WTC11 (cell line): ENCODE measurements around the gene HJURP. TPM values are rescaled to one million over a fixed set of nuclear protein-coding genes. Genes with fewer than 3 reads are reported as not detected.

Source experiments
- ATAC-seq: fragments of 200-7000 bp; cut with Tn5 transposase; 2 replicates; pipeline ENCODE4 v1.10.0; 2021; ENCODE audit warnings: mild to moderate bottlenecking, moderate library complexity
- CTCF ChIA-PET: fragments of 300-600 bp; sonication (Branson Sonifier 250); formaldehyde crosslinking; loops from one replicate; lab custom pipeline; 2021; ENCODE audit warnings: antibody characterized with exemption; lab: Charles Lee
- POLR2A ChIA-PET: fragments of 350-600 bp; sonication (Branson Sonifier 250); formaldehyde crosslinking; loops from one replicate; lab custom pipeline; 2021; ENCODE audit warnings: antibody characterized with exemption; lab: Charles Lee
- DNase-seq: peaks from one replicate; pipeline ENCODE4 v3.0.0; 2021; ENCODE audit warnings: low spot score
- H3K27ac Mint-ChIP-seq: 2 replicates; pipeline ENCODE4 v1.8.0; 2021; ENCODE audit warnings: mixed read lengths
- H3K27me3 Mint-ChIP-seq: 2 replicates; pipeline ENCODE4 v1.8.0; 2021; ENCODE audit warnings: low read depth, mild to moderate bottlenecking, moderate library complexity, mixed read lengths
- H3K36me3 Mint-ChIP-seq: 2 replicates; pipeline ENCODE4 v1.8.0; 2021; ENCODE audit warnings: mixed read lengths
- H3K4me1 Mint-ChIP-seq: 2 replicates; pipeline ENCODE4 v1.8.0; 2022; ENCODE audit warnings: mixed read lengths
- H3K4me3 Mint-ChIP-seq: 2 replicates; pipeline ENCODE4 v1.8.0; 2021; ENCODE audit warnings: mild to moderate bottlenecking, moderate library complexity, mixed read lengths
- H3K9me3 Mint-ChIP-seq: 2 replicates; pipeline ENCODE4 v1.8.0; 2021; ENCODE audit warnings: mixed read lengths
- ATF3 ChIP-seq: sonication (generic); formaldehyde crosslinking; conservative IDR thresholded peaks from 2 replicates; pipeline ENCODE4 v1.8.1; 2022; ENCODE audit warnings: mild to moderate bottlenecking, missing genetic modification reagents
- CBFB ChIP-seq: sonication (generic); formaldehyde crosslinking; IDR thresholded peaks from 2 replicates; pipeline ENCODE4 v1.8.1; 2022; ENCODE audit warnings: mild to moderate bottlenecking, low read depth, missing genetic modification reagents
- EMX1 ChIP-seq: fragments of 250-450 bp; sonication (Bioruptor Pico); IDR thresholded peaks from 2 replicates; pipeline ENCODE4 v1.8.0; 2021; ENCODE audit warnings: mild to moderate bottlenecking
- FOXK1 ChIP-seq: sonication (generic); formaldehyde crosslinking; IDR thresholded peaks from 2 replicates; pipeline ENCODE4 v1.8.0; 2022; ENCODE audit warnings: mild to moderate bottlenecking, moderate library complexity, missing genetic modification reagents
- GABPB1 ChIP-seq: sonication (generic); formaldehyde crosslinking; IDR thresholded peaks from 2 replicates; pipeline ENCODE4 v1.8.1; 2023; ENCODE audit warnings: mild to moderate bottlenecking, missing genetic modification reagents
- GTF2I ChIP-seq: fragments of 250-450 bp; sonication (Bioruptor Pico); conservative IDR thresholded peaks from 2 replicates; pipeline ENCODE4 v1.4.0; 2021; ENCODE audit warnings: mild to moderate bottlenecking
- HMGXB4 ChIP-seq: sonication (generic); formaldehyde crosslinking; IDR thresholded peaks from 2 replicates; pipeline ENCODE4 v1.8.1; 2023; ENCODE audit warnings: mild to moderate bottlenecking, moderate library complexity, missing genetic modification reagents
- IRF1 ChIP-seq: sonication (generic); formaldehyde crosslinking; IDR thresholded peaks from 2 replicates; pipeline ENCODE4 v1.8.0; 2023; ENCODE audit warnings: missing genetic modification reagents
- JAZF1 ChIP-seq: fragments of 250-450 bp; sonication (Bioruptor Pico); IDR thresholded peaks from 2 replicates; pipeline ENCODE4 v1.9.0; 2021; ENCODE audit warnings: moderate library complexity, mild to moderate bottlenecking, inconsistent platforms
- MAX ChIP-seq: sonication (generic); formaldehyde crosslinking; IDR thresholded peaks from 2 replicates; pipeline ENCODE4 v1.8.0; 2022; ENCODE audit warnings: mild to moderate bottlenecking, missing genetic modification reagents
- OVOL2 ChIP-seq: fragments of 250-450 bp; sonication (Bioruptor Pico); IDR thresholded peaks from 2 replicates; pipeline ENCODE4 v1.9.0; 2021; ENCODE audit warnings: mild to moderate bottlenecking, borderline replicate concordance
- PRDM15 ChIP-seq: sonication (generic); formaldehyde crosslinking; IDR thresholded peaks from 2 replicates; pipeline ENCODE4 v1.8.0; 2022; ENCODE audit warnings: missing genetic modification reagents
- PRRX2 ChIP-seq: fragments of 250-450 bp; sonication (Bioruptor Pico); IDR thresholded peaks from 2 replicates; pipeline ENCODE4 v1.8.0; 2021; ENCODE audit warnings: mild to moderate bottlenecking
- TEAD1 ChIP-seq: sonication (generic); formaldehyde crosslinking; IDR thresholded peaks from 2 replicates; pipeline ENCODE4 v1.8.0; 2022; ENCODE audit warnings: mild to moderate bottlenecking, missing genetic modification reagents
- USF1 ChIP-seq: sonication (generic); formaldehyde crosslinking; IDR thresholded peaks from 2 replicates; pipeline ENCODE4 v1.8.0; 2022; ENCODE audit warnings: mild to moderate bottlenecking, missing genetic modification reagents
- ZNF219 ChIP-seq: sonication (generic); formaldehyde crosslinking; IDR thresholded peaks from 2 replicates; pipeline ENCODE4 v1.8.0; 2023; ENCODE audit warnings: missing genetic modification reagents, mild to moderate bottlenecking, borderline replicate concordance
- ZNF281 ChIP-seq: sonication (generic); formaldehyde crosslinking; IDR thresholded peaks from 2 replicates; pipeline ENCODE4 v1.8.0; 2023; ENCODE audit warnings: mild to moderate bottlenecking, missing genetic modification reagents
- ZNF317 ChIP-seq: sonication (generic); formaldehyde crosslinking; IDR thresholded peaks from 2 replicates; pipeline ENCODE4 v1.8.1; 2023; ENCODE audit warnings: low read depth, mild to moderate bottlenecking, moderate library complexity, missing genetic modification reagents, borderline replicate concordance
- ZNF396 ChIP-seq: fragments of 250-450 bp; sonication (Bioruptor Pico); IDR thresholded peaks from 2 replicates; pipeline ENCODE4 v1.8.0; 2021; ENCODE audit warnings: mild to moderate bottlenecking, moderate library complexity, borderline replicate concordance
- ZNF425 ChIP-seq: fragments of 250-450 bp; sonication (Bioruptor Pico); conservative IDR thresholded peaks from 2 replicates; pipeline ENCODE4 v1.9.0; 2021; ENCODE audit warnings: mild to moderate bottlenecking
- ZSCAN18 ChIP-seq: fragments of 250-450 bp; sonication (Bioruptor Pico); IDR thresholded peaks from 2 replicates; pipeline ENCODE4 v2.1.2; 2022; ENCODE audit warnings: mild to moderate bottlenecking, moderate library complexity
- total RNA-seq: library from RNA; stranded (reverse); gene quantifications from 3 replicates; pipeline ENCODE4 v1.2.3, GENCODE V29; 2021

HJURP gene
- total RNA-seq, 1 experiment from 2014 or later: 83.7 TPM

- TF ChIP-seq ZNF396 (CRISPR knock-in tag) (no peak), PRRX2 (CRISPR knock-in tag) (no peak), ZNF219 (CRISPR knock-in tag) (no peak), ZNF425 (CRISPR knock-in tag) (no peak), USF1 (CRISPR knock-in tag) (no peak), ZNF281 (CRISPR knock-in tag) (no peak), GABPB1 (CRISPR knock-in tag) (no peak), IRF1 (CRISPR knock-in tag) (no peak), JAZF1 (CRISPR knock-in tag) (no peak), OVOL2 (no peak), EMX1 (CRISPR knock-in tag) (no peak)
- TF ChIP-seq, all 79 proteins: peak for 0
- H3K4me1 Mint-ChIP-seq: peaks cover 7% of the 10 kb centered on the region
- DNase-seq (no peak), ATAC-seq (no peak)
- H3K27ac Mint-ChIP-seq: no peak overlapping the region; the same call in 1 of the 2 replicates
- H3K36me3 Mint-ChIP-seq: peaks cover 41% of the 10 kb centered on the region
- CTCF ChIA-PET: interaction anchor here (0.7 to 2.2 kb wide), 16 partner anchors 9 to 480 kb away, joined by 3 to 30 read pairs (median 4); partner anchors contain the start of gene UGT1A5
- H3K4me3 Mint-ChIP-seq: no peak overlapping the region
- POLR2A ChIA-PET: no interaction called here
- no peaks in the 10 kb centered on the region for H3K9me3 Mint-ChIP-seq
- H3K27me3 Mint-ChIP-seq: no peaks in the 10 kb centered on the region
Measured at GRCh38 chr2:233833345-233833744, 21.0 kb downstream of the HJURP start.

- Mint-ChIP-seq H3K36me3 (peaks cover 37% of the 10 kb centered on the region), H3K27me3 (no peaks in the 10 kb centered on the region), H3K9me3 (no peaks in the 10 kb centered on the region), H3K4me3 (no peak overlapping the region), H3K27ac (no peak overlapping the region), H3K4me1 (peaks cover 7% of the 10 kb centered on the region)
- ATAC-seq (peak; percentile 95), DNase-seq (peak; percentile 80)
- ChIA-PET POLR2A (no interaction called here), CTCF (interaction anchor here (0.7 to 2.2 kb wide), 20 partner anchors 9 to 577 kb away, joined by 3 to 30 read pairs (median 4); partner anchors contain the start of genes MSL3B and UGT1A5)
- TF ChIP-seq JAZF1 (CRISPR knock-in tag) (no peak), ZNF317 (CRISPR knock-in tag) (no peak), MAX (CRISPR knock-in tag) (peak; percentile 47; the same call in 1 of the 2 replicates), ZSCAN18 (CRISPR knock-in tag) (no peak), HMGXB4 (no peak), TEAD1 (no peak), FOXK1 (CRISPR knock-in tag) (no peak), CBFB (CRISPR knock-in tag) (0 out of 2 replicates have a peak, but pooled peaks have one; percentile 48), GTF2I (CRISPR knock-in tag) (no peak), PRDM15 (CRISPR knock-in tag) (no peak), ATF3 (no peak), EMX1 (CRISPR knock-in tag) (no peak)
Measured at GRCh38 chr2:233832869-233833311, 21.4 kb downstream of the HJURP start.
